PC-3 (cell line): ENCODE data around the gene SLC43A2.

ENCODE experiments used
- CTCF ChIP-seq: fragments of 300-600 bp; sonication (generic); conservative IDR thresholded peaks from 2 replicates; pipeline ENCODE4 v1.5.1; 2017; ENCODE audit warnings: antibody characterized with exemption, low read depth, mild to moderate bottlenecking, low read length
- EZH2 ChIP-seq: fragments of 300-600 bp; sonication (generic); IDR thresholded peaks from one replicate; pipeline ENCODE4 v1.6.1; 2017; ENCODE audit warnings: antibody characterized with exemption, mild to moderate bottlenecking, low read length; ENCODE audit not compliant: unreplicated experiment
- EZH2phosphoT487 ChIP-seq: fragments of 300-600 bp; sonication (generic); IDR thresholded peaks from 2 replicates; pipeline ENCODE4 v1.6.1; 2018; ENCODE audit warnings: mild to moderate bottlenecking, antibody characterized with exemption, low read length, borderline replicate concordance

DNA sequence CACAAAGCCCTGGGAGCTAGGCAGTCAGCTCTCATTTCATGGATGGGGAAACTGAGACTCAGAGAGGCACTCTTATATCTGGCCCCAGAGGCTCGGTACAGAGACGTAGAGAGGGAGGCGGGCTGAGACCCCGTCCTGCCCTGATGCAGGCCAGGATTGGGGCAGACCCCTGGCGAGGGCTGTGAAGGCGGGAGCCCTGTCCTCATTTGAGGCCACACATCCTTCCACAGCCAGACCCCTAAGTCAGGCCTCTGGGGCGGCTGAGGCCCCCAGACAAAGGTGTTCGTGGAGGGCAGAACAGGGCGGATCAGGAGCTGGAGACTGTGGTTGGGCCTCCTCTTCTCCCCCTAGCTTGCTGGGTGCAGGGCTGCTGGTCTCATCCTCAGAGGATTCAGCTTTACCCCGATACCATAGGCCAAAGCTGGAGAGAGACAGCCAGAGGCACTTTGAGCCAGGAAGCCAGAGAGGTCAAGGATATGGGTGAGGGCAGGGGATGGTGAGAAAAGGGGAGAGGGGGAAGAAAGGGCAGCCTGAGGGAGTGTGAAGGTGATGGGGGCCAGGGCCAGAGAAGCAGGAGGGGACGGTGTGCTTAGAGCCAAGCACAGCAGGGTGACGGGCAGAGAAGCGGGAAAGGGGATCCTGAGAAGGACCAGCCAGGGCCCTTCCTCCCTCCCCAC lies 17.7 kb upstream of the SLC43A2 start:
- TF ChIP-seq CTCF = no peak
- TF ChIP-seq EZH2 = no peak
- TF ChIP-seq EZH2phosphoT487 = no peak
